ENCODE measurements around the gene PIK3C2G. TPM values are rescaled to one million over a fixed set of nuclear protein-coding genes. Genes with fewer than 3 reads are reported as not detected.

The PIK3C2G gene
- total and polyA plus RNA-seq, 2 of the 4 experiments (the other 2 are of a cell fraction): not detected

GRCh38 chr12:18681818-18682217 lies 420.5 kb downstream of the PIK3C2G start:
- no TSS peak for BruUV-seq (replicated peaks)
- Histone ChIP-seq H3K9me3 (ENCODE audit: control insufficient read depth, insufficient read depth, low read length) (no peaks in the 10 kb centered on the region), H3K4me2 (ENCODE audit: low read depth, low read length) (no peak overlapping the region), H2AK9ac (replicated peaks; ENCODE audit: low read depth, low read length, poor library complexity) (no peak overlapping the region), H3K4me3 (ENCODE audit: insufficient read depth, low read depth, low read length) (no peak overlapping the region), H3K36me3 (ENCODE audit: control insufficient read depth, insufficient read depth, low read length) (no peaks in the 10 kb centered on the region), H4K5ac (ENCODE audit: low read depth, low read length) (no peak overlapping the region), H3K79me1 (ENCODE audit: low read depth in 1 of 2, low read length in 2 of 2) (no peaks in the 10 kb centered on the region), H2AFZ (replicated peaks; ENCODE audit: low read length, poor library complexity) (no peak overlapping the region), H2BK20ac (ENCODE audit: low read depth, low read length) (no peak overlapping the region), H2AK5ac (ENCODE audit: low read depth, low read length) (no peak overlapping the region), H3K4me1 (ENCODE audit: control insufficient read depth, insufficient read depth, low read length) (peaks cover 2% of the 10 kb centered on the region; the same call in 1 of the 2 replicates), H3K27me3 (ENCODE audit: control insufficient read depth, insufficient read depth, low read length) (no peaks in the 10 kb centered on the region), H2BK120ac (ENCODE audit: low read depth, low read length) (no peak overlapping the region), H4K8ac (ENCODE audit: low read depth in 2 of 2, low read length in 2 of 2) (no peak overlapping the region), H3K23ac (ENCODE audit: low read depth, low read length) (no peak overlapping the region), H4K91ac (ENCODE audit: insufficient read depth, low read depth, low read length) (no peak overlapping the region), H3K9me1 (ENCODE audit: insufficient read depth, low read length) (0 out of 2 replicates have a peak, but pooled peaks cover 3% of the 10 kb centered on the region), H3K4ac (ENCODE audit: low read depth, low read length) (no peak overlapping the region), H3K27ac (ENCODE audit: insufficient read depth, low read length) (no peak overlapping the region), H2BK5ac (ENCODE audit: low read depth, low read length, poor library complexity, severe bottlenecking) (no peak overlapping the region), H3K14ac (replicated peaks; ENCODE audit: low read depth, low read length) (no peak overlapping the region), H3K56ac (ENCODE audit: extremely low read depth, insufficient read depth, low read length) (no peak overlapping the region), H2BK15ac (ENCODE audit: low read depth, low read length) (no peak overlapping the region), H3K9ac (ENCODE audit: low read depth, low read length) (no peak overlapping the region), H3K18ac (ENCODE audit: low read depth, low read length) (no peak overlapping the region), H4K20me1 (ENCODE audit: insufficient read depth, low read length) (no peaks in the 10 kb centered on the region)
- ChIA-PET CTCF (no interaction called here), POLR2A (ENCODE audit: unreplicated experiment) (no interaction called here)
- WGBS, 2 experiments (ENCODE audit: extremely low coverage in 2 of 2, insufficient read length in 1 of 2): no CpG with 5 or more reads among the region's 3 CpGs
- in situ Hi-C loops (cut with MboI; ENCODE audit: low sequenced_read_pairs) (no loop called here), dilution Hi-C loops (cut with HindIII; ENCODE audit: low sequenced_read_pairs, unreplicated experiment) (no loop called here), intact Hi-C loops (cut with micrococcal nuclease) (no loop called here)
- ATAC-seq (ENCODE audit: low read depth): no peak
- TF ChIP-seq RFX5 (IDR thresholded peaks at IDR 0.05; ENCODE audit: low read depth, low read length) (no peak), CHD1 (IDR thresholded peaks at IDR 0.05; ENCODE audit: low read depth, low read length) (no peak), MXI1 (IDR thresholded peaks at IDR 0.05; ENCODE audit: borderline replicate concordance, low read depth, low read length) (no peak), BHLHE40 (IDR thresholded peaks at IDR 0.05; ENCODE audit: low read depth, low read length) (no peak), FOS (IDR thresholded peaks at IDR 0.05; ENCODE audit: low read depth, low read length) (no peak), SMC3 (IDR thresholded peaks at IDR 0.05; ENCODE audit: low read depth, low read length) (no peak), CEBPB (IDR thresholded peaks at IDR 0.05; ENCODE audit: low read depth, low read length) (no peak), MAZ (IDR thresholded peaks at IDR 0.05; ENCODE audit: borderline replicate concordance, low read depth, low read length) (no peak), MAFK (IDR thresholded peaks at IDR 0.05; ENCODE audit: low read depth, low read length) (no peak), NFE2L2 (IDR thresholded peaks at IDR 0.05; ENCODE audit: low read depth, low read length) (no peak), POLR2A (IDR thresholded peaks at IDR 0.05; ENCODE audit: low read depth, low read length) (no peak), RAD21 (IDR thresholded peaks at IDR 0.05; ENCODE audit: low read length) (no peak), RCOR1 (IDR thresholded peaks at IDR 0.05; ENCODE audit: insufficient replicate concordance, low read length) (no peak)
- TF ChIP-seq, protein P1, sequence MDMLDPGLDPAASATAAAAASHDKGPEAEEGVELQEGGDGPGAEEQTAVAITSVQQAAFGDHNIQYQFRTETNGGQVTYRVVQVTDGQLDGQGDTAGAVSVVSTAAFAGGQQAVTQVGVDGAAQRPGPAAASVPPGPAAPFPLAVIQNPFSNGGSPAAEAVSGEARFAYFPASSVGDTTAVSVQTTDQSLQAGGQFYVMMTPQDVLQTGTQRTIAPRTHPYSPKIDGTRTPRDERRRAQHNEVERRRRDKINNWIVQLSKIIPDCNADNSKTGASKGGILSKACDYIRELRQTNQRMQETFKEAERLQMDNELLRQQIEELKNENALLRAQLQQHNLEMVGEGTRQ (IDR thresholded peaks at IDR 0.05; ENCODE audit: low read depth, low read length): no peak
- TF ChIP-seq, protein P2, sequence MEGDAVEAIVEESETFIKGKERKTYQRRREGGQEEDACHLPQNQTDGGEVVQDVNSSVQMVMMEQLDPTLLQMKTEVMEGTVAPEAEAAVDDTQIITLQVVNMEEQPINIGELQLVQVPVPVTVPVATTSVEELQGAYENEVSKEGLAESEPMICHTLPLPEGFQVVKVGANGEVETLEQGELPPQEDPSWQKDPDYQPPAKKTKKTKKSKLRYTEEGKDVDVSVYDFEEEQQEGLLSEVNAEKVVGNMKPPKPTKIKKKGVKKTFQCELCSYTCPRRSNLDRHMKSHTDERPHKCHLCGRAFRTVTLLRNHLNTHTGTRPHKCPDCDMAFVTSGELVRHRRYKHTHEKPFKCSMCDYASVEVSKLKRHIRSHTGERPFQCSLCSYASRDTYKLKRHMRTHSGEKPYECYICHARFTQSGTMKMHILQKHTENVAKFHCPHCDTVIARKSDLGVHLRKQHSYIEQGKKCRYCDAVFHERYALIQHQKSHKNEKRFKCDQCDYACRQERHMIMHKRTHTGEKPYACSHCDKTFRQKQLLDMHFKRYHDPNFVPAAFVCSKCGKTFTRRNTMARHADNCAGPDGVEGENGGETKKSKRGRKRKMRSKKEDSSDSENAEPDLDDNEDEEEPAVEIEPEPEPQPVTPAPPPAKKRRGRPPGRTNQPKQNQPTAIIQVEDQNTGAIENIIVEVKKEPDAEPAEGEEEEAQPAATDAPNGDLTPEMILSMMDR (conservative IDR thresholded peaks at IDR 0.05; ENCODE audit: low read depth, low read length): no peak
- TF ChIP-seq, protein P3, sequence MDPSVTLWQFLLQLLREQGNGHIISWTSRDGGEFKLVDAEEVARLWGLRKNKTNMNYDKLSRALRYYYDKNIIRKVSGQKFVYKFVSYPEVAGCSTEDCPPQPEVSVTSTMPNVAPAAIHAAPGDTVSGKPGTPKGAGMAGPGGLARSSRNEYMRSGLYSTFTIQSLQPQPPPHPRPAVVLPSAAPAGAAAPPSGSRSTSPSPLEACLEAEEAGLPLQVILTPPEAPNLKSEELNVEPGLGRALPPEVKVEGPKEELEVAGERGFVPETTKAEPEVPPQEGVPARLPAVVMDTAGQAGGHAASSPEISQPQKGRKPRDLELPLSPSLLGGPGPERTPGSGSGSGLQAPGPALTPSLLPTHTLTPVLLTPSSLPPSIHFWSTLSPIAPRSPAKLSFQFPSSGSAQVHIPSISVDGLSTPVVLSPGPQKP (IDR thresholded peaks at IDR 0.05; ENCODE audit: borderline replicate concordance, low read depth, low read length): no peak
- no peak for DNase-seq

Data from IMR-90 (cell line).